Mesodermal cell (in vitro differentiated cells): Measurements from ENCODE around the gene CRTAC1.

Experiments
- H3K27ac ChIP-seq: 2 replicates; pipeline ENCODE4 v1.7.0; 2013; ENCODE audit warnings: mild to moderate bottlenecking, low read depth, low read length, moderate library complexity; ENCODE audit not compliant: severe bottlenecking
- H3K36me3 ChIP-seq: 2 replicates; pipeline ENCODE4 v1.7.1; 2013; ENCODE audit warnings: mild to moderate bottlenecking, low read length, moderate library complexity; ENCODE audit not compliant: control insufficient read depth, insufficient read depth
- H3K4me1 ChIP-seq: one replicate; pipeline ENCODE4 v1.7.1; 2013; ENCODE audit warnings: mild to moderate bottlenecking, low read length; ENCODE audit not compliant: insufficient read depth, control insufficient read depth, poor library complexity, severe bottlenecking
- H3K4me3 ChIP-seq: 2 replicates; pipeline ENCODE4 v1.7.0; 2013; ENCODE audit warnings: low read length, control low read depth, mild to moderate bottlenecking; ENCODE audit not compliant: insufficient read depth, poor library complexity, severe bottlenecking; ENCODE audit errors: extremely low read depth
- H3K9me3 ChIP-seq: 2 replicates; pipeline ENCODE4 v1.7.1; 2013; ENCODE audit warnings: mild to moderate bottlenecking, low read length, moderate library complexity; ENCODE audit not compliant: control insufficient read depth
- WGBS, 2 experiments: methylation state at CpG; one replicate each; pipeline ENCODE4 v1.1.5; 2013; ENCODE audit warnings: missing lambda C conversion rate in 2 of 2; ENCODE audit not compliant: insufficient coverage in 2 of 2; 5-methylcytosine and 5-hydroxymethylcytosine counted together

The CRTAC1 gene

GRCh38 chr10:97901381-97901780 lies 129.0 kb downstream of the CRTAC1 start:
- Histone ChIP-seq H3K27ac (no peak overlapping the region), H3K36me3 (no peaks in the 10 kb centered on the region), H3K4me3 (no peak overlapping the region), H3K4me1 (no peaks in the 10 kb centered on the region), H3K9me3 (no peaks in the 10 kb centered on the region)
- 95 to 97% methylated on average over 8 to 11 of the region's 12 CpGs for WGBS, 2 experiments

GRCh38 chr10:97898429-97898828 lies 132.0 kb downstream of the CRTAC1 start:
- Histone ChIP-seq H3K4me3 (no peak overlapping the region), H3K27ac (no peak overlapping the region), H3K4me1 (no peaks in the 10 kb centered on the region), H3K9me3 (no peaks in the 10 kb centered on the region), H3K36me3 (no peaks in the 10 kb centered on the region)
- 50 to 52% methylated on average over 2 to 4 of the region's 4 CpGs for WGBS, 2 experiments

GRCh38 chr10:97896756-97897358 lies 133.6 kb downstream of the CRTAC1 start:
- H3K4me3 ChIP-seq: no peak overlapping the region
- H3K9me3 ChIP-seq: no peaks in the 10 kb centered on the region
- H3K36me3 ChIP-seq: no peaks in the 10 kb centered on the region
- H3K27ac ChIP-seq: no peak overlapping the region
- H3K4me1 ChIP-seq: no peaks in the 10 kb centered on the region
- WGBS, 2 experiments: 90 to 96% methylated on average over 9 to 13 of the region's 13 CpGs

GRCh38 chr10:97895915-97896314 lies 134.5 kb downstream of the CRTAC1 start:
- WGBS, 2 experiments: 81 to 93% methylated on average over 3 to 5 of the region's 9 CpGs
- H3K4me1 ChIP-seq: no peaks in the 10 kb centered on the region
- no peak overlapping the region for H3K27ac ChIP-seq
- H3K4me3 ChIP-seq: no peak overlapping the region
- no peaks in the 10 kb centered on the region for H3K9me3 ChIP-seq
- no peaks in the 10 kb centered on the region for H3K36me3 ChIP-seq

- no peaks in the 10 kb centered on the region for H3K36me3 ChIP-seq
- WGBS, 2 experiments: 92 to 95% methylated on average over 13 of the region's 13 CpGs
- peaks cover under 1% of the 10 kb centered on the region for H3K4me1 ChIP-seq
- H3K9me3 ChIP-seq: no peaks in the 10 kb centered on the region
- no peak overlapping the region for H3K4me3 ChIP-seq
- H3K27ac ChIP-seq: no peak overlapping the region
These were observed 135.3 kb downstream of the CRTAC1 start for GRCh38 chr10:97895084-97895483.

GRCh38 chr10:97894092-97894491 lies 136.3 kb downstream of the CRTAC1 start:
- Histone ChIP-seq H3K4me1 (peaks cover 10% of the 10 kb centered on the region), H3K36me3 (no peaks in the 10 kb centered on the region), H3K9me3 (no peaks in the 10 kb centered on the region), H3K27ac (no peak overlapping the region), H3K4me3 (no peak overlapping the region)
- 75 to 80% methylated on average over 2 of the region's 3 CpGs for WGBS, 2 experiments

- H3K36me3 ChIP-seq: no peaks in the 10 kb centered on the region
- WGBS, 2 experiments: 93 to 100% methylated on average over 1 to 2 of the region's 2 CpGs
- no peak overlapping the region for H3K4me3 ChIP-seq
- H3K4me1 ChIP-seq: peaks cover 20% of the 10 kb centered on the region
- H3K9me3 ChIP-seq: no peaks in the 10 kb centered on the region
- no peak overlapping the region for H3K27ac ChIP-seq
These were observed 137.5 kb downstream of the CRTAC1 start for GRCh38 chr10:97892939-97893338.

- no peak overlapping the region for H3K4me3 ChIP-seq
- no peaks in the 10 kb centered on the region for H3K36me3 ChIP-seq
- WGBS, 2 experiments: 89% methylated on average over 1 of the region's 2 CpGs; no CpG with 5 or more reads in 1 of the 2 experiments
- H3K9me3 ChIP-seq: no peaks in the 10 kb centered on the region
- H3K27ac ChIP-seq: no peak overlapping the region
- H3K4me1 ChIP-seq: peaks cover 20% of the 10 kb centered on the region
These were observed 137.9 kb downstream of the CRTAC1 start for GRCh38 chr10:97892506-97892905.

GRCh38 chr10:97891497-97892167 lies 138.8 kb downstream of the CRTAC1 start:
- WGBS, 2 experiments: 84 to 86% methylated on average over 10 to 16 of the region's 17 CpGs
- peaks cover 23% of the 10 kb centered on the region for H3K4me1 ChIP-seq
- no peak overlapping the region for H3K27ac ChIP-seq
- H3K36me3 ChIP-seq: no peaks in the 10 kb centered on the region
- no peak overlapping the region for H3K4me3 ChIP-seq
- H3K9me3 ChIP-seq: no peaks in the 10 kb centered on the region

- H3K36me3 ChIP-seq: no peaks in the 10 kb centered on the region
- peak overlapping the region; percentile 8 for H3K4me3 ChIP-seq
- H3K9me3 ChIP-seq: no peaks in the 10 kb centered on the region
- peak overlapping the region; percentile 82 for H3K27ac ChIP-seq
- WGBS, 2 experiments: 37 to 49% methylated on average over 14 of the region's 18 CpGs
- H3K4me1 ChIP-seq: peaks cover 23% of the 10 kb centered on the region
These were observed 140.8 kb downstream of the CRTAC1 start for GRCh38 chr10:97889461-97890265.
